KG1 (cell line): Measurements from ENCODE around the gene STK39.

Source experiments
- DNase-seq: peaks from one replicate; lab custom pipeline; 2025; lab: John Stamatoyannopoulos, UW

The STK39 gene

GRCh38 chr2:168183308-168183997 is 63.9 kb downstream of the STK39 start:
- no peak for DNase-seq

- no peak for DNase-seq
These were observed 64.7 kb downstream of the STK39 start for GRCh38 chr2:168182550-168183249.

- no peak for DNase-seq
These were observed 65.6 kb downstream of the STK39 start for GRCh38 chr2:168181825-168182224.

- DNase-seq = no peak
These were observed 66.5 kb downstream of the STK39 start for GRCh38 chr2:168180914-168181313.

GRCh38 chr2:168180483-168180882 is 66.9 kb downstream of the STK39 start:
- DNase-seq = no peak

- DNase-seq = no peak
These were observed 67.8 kb downstream of the STK39 start for GRCh38 chr2:168179592-168179991.

GRCh38 chr2:168178520-168179324 is 68.7 kb downstream of the STK39 start:
- DNase-seq = no peak

GRCh38 chr2:168176402-168176801 is 71.0 kb downstream of the STK39 start:
- DNase-seq = no peak

GRCh38 chr2:168175469-168175868 is 71.9 kb downstream of the STK39 start:
- DNase-seq = no peak

GRCh38 chr2:168174756-168175155 is 72.6 kb downstream of the STK39 start:
- no peak for DNase-seq

- DNase-seq = no peak
These were observed 75.3 kb downstream of the STK39 start for GRCh38 chr2:168172071-168172470.

GRCh38 chr2:168171059-168171762 is 76.2 kb downstream of the STK39 start:
- no peak for DNase-seq

- no peak for DNase-seq
These were observed 78.2 kb downstream of the STK39 start for GRCh38 chr2:168169097-168169745.

GRCh38 chr2:168167511-168168263 is 79.7 kb downstream of the STK39 start:
- no peak for DNase-seq

- DNase-seq = no peak
These were observed 80.4 kb downstream of the STK39 start for GRCh38 chr2:168166902-168167510.

- DNase-seq = no peak
These were observed 81.2 kb downstream of the STK39 start for GRCh38 chr2:168165985-168166901.

GRCh38 chr2:168165397-168165796 is 82.0 kb downstream of the STK39 start:
- DNase-seq = no peak

GRCh38 chr2:168160897-168161296 is 86.5 kb downstream of the STK39 start:
- DNase-seq = no peak
